Activated CD4-positive, alpha-beta T cell treated with anti-CD3 and anti-CD28 coated beads for 36 hours (primary cell): Measurements from ENCODE around the gene SMOC2. TPM values are rescaled to one million over a fixed set of nuclear protein-coding genes. Genes with fewer than 3 reads are reported as not detected.

Experiments used
- total RNA-seq, 2 experiments: library from RNA; stranded (reverse); gene quantifications; one replicate each; pipeline ENCODE4 v1.2.3, GENCODE V29; 2021

Gene SMOC2
- total RNA-seq, 2 experiments from 2014 or later = not detected

Other genes starting within 250 kb of the SMOC2 start
- gene DACT2, start 121.4 kb upstream of the SMOC2 start, total RNA-seq = under 1 TPM; 0.39 to 0.50 TPM